ENCODE data around the gene ACSS1.
A peak's percentile ranks its signal among the peaks of the same experiment; 100 is the strongest.

The ACSS1 gene

GRCh38 chr20:25077610-25078169, 19.8 kb upstream of the ACSS1 start:
- no peak for DNase-seq

- peak; percentile 52 for DNase-seq
These were observed 19.0 kb upstream of the ACSS1 start for GRCh38 chr20:25076731-25077609.

- DNase-seq, result no peak
These were observed 18.3 kb upstream of the ACSS1 start for GRCh38 chr20:25076201-25076600.

GRCh38 chr20:25073544-25073943, 15.6 kb upstream of the ACSS1 start:
- DNase-seq, result no peak

- DNase-seq, result no peak
These were observed 14.4 kb upstream of the ACSS1 start for GRCh38 chr20:25072226-25072811.

GRCh38 chr20:25071734-25072133, 13.8 kb upstream of the ACSS1 start:
- DNase-seq, result no peak

- no peak for DNase-seq
These were observed 13.0 kb upstream of the ACSS1 start for GRCh38 chr20:25070821-25071473.

GRCh38 chr20:25067102-25067987, 9.4 kb upstream of the ACSS1 start:
- DNase-seq, result no peak

- no peak for DNase-seq
These were observed 8.4 kb upstream of the ACSS1 start for GRCh38 chr20:25066386-25066785.

GRCh38 chr20:25065625-25066338, 7.8 kb upstream of the ACSS1 start:
- DNase-seq, result peak; percentile 76

- DNase-seq, result no peak
These were observed 7.2 kb upstream of the ACSS1 start for GRCh38 chr20:25065072-25065624.

- peak; percentile 76 for DNase-seq
These were observed 6.7 kb upstream of the ACSS1 start for GRCh38 chr20:25064561-25065071.

- no peak for DNase-seq
These were observed 6.0 kb upstream of the ACSS1 start for GRCh38 chr20:25063981-25064380.

- no peak for DNase-seq
These were observed 5.6 kb upstream of the ACSS1 start for GRCh38 chr20:25063546-25063945.

GRCh38 chr20:25062841-25063240, 4.9 kb upstream of the ACSS1 start:
- DNase-seq, result no peak

- no peak for DNase-seq
These were observed 4.0 kb upstream of the ACSS1 start for GRCh38 chr20:25061821-25062530.

- DNase-seq, result no peak
These were observed 3.3 kb upstream of the ACSS1 start for GRCh38 chr20:25061103-25061799.

- no peak for DNase-seq
These were observed 2.0 kb upstream of the ACSS1 start for GRCh38 chr20:25059866-25060465.
